ENCODE results near the gene C8G.

DNA sequence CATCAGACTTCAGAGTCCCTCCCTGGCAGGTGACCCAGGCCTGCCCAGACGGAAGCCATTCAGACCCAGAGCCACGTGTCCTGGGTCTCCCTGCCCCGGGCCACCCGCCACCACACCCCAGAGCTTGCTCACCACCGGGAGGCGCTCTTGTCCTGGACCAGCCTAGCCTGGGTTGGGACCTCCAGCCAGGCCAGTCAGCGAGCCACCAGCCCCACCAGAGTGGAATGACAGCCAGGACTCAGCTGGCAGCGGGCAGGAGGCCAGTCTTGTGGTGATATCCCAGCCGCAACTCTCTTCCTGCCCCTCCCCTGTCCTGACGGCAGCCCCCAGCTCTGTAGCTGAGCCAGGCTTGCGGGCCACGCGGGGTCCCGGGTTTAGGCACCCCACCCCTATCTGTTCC lies 30.6 kb downstream of the C8G start:
- TF ChIP-seq, protein P1, sequence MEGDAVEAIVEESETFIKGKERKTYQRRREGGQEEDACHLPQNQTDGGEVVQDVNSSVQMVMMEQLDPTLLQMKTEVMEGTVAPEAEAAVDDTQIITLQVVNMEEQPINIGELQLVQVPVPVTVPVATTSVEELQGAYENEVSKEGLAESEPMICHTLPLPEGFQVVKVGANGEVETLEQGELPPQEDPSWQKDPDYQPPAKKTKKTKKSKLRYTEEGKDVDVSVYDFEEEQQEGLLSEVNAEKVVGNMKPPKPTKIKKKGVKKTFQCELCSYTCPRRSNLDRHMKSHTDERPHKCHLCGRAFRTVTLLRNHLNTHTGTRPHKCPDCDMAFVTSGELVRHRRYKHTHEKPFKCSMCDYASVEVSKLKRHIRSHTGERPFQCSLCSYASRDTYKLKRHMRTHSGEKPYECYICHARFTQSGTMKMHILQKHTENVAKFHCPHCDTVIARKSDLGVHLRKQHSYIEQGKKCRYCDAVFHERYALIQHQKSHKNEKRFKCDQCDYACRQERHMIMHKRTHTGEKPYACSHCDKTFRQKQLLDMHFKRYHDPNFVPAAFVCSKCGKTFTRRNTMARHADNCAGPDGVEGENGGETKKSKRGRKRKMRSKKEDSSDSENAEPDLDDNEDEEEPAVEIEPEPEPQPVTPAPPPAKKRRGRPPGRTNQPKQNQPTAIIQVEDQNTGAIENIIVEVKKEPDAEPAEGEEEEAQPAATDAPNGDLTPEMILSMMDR (conservative IDR thresholded peaks at IDR 0.05 in 1 of 2, IDR thresholded peaks at IDR 0.05 in 1 of 2; ENCODE audit: extremely low read depth in 1 of 2, insufficient read depth in 1 of 2, low read depth in 1 of 2, low read length in 2 of 2) = no peak
- TF ChIP-seq EZH2 (IDR thresholded peaks at IDR 0.05; ENCODE audit: borderline replicate concordance, low read length) = no peak
